OCI-LY3 (cell line): ENCODE results near the gene EPM2A.
A peak's percentile ranks its signal among the peaks of the same experiment; 100 is the strongest.

Experiments used
- EZH2phosphoT487 ChIP-seq: fragments of 200-600 bp; shearing (Covaris generic); IDR thresholded peaks from 2 replicates; pipeline ENCODE4 v1.6.1; 2018; ENCODE audit warnings: antibody characterized with exemption, mixed run types, low read depth
- TF ChIP-seq, protein P1 (sequence below): fragments of 200-600, 300-600 bp; sonication (generic); IDR thresholded peaks from 2 replicates; pipeline ENCODE4 v1.5.1; 2014; ENCODE audit warnings: antibody characterized with exemption, low read length, low read depth

DNA sequence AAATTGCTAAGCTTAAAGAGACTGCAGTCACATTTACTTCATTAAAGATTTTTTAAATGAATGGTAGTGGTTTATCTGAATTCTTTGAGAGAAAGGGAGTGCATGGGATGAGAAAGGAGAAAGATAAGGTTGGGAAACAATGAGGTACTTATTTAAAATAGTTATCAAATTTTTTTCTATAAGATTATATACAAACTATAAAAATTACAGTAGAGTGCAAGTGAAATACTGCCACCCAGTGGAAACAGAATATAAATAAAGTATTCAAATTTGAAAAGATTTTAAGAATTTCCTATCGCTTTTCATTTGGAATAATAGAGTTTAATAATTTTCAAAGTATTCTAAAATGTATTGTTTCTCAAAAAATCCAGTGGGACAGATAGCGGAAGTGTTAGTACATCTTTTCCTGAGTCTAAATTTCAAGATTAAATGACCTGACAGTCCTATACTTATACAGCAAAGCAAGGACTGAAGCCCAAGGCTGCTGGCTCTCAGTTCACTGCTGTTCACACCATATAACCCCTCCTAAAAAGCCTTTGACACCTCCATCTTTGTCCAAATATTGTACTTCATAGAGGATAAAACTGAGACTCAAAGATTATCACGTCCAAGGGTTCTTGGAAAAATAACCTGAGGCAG lies 31.1 kb downstream of the EPM2A start:
- TF ChIP-seq, protein P1, sequence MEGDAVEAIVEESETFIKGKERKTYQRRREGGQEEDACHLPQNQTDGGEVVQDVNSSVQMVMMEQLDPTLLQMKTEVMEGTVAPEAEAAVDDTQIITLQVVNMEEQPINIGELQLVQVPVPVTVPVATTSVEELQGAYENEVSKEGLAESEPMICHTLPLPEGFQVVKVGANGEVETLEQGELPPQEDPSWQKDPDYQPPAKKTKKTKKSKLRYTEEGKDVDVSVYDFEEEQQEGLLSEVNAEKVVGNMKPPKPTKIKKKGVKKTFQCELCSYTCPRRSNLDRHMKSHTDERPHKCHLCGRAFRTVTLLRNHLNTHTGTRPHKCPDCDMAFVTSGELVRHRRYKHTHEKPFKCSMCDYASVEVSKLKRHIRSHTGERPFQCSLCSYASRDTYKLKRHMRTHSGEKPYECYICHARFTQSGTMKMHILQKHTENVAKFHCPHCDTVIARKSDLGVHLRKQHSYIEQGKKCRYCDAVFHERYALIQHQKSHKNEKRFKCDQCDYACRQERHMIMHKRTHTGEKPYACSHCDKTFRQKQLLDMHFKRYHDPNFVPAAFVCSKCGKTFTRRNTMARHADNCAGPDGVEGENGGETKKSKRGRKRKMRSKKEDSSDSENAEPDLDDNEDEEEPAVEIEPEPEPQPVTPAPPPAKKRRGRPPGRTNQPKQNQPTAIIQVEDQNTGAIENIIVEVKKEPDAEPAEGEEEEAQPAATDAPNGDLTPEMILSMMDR, result peak; percentile 36; the same call in 1 of the 2 replicates
- TF ChIP-seq EZH2phosphoT487, result no peak
